GM12878 (cell line): ENCODE data around the gene SCRN1.

ENCODE experiments used
- ATF7 ChIP-seq: fragments of 450-650 bp; IDR thresholded peaks from 2 replicates; pipeline ENCODE4 v1.6.1; 2016; ENCODE audit warnings: low read depth, mild to moderate bottlenecking
- BCL3 ChIP-seq: IDR thresholded peaks from 2 replicates; pipeline ENCODE4 v1.6.1; 2011; ENCODE audit warnings: borderline replicate concordance, low read depth, mild to moderate bottlenecking, moderate library complexity, low read length; ENCODE audit not compliant: insufficient read depth, poor library complexity, severe bottlenecking
- BHLHE40 ChIP-seq, 2 experiments: fragments of 450-650 bp in 1 of 2; IDR thresholded peaks; 2 replicates each; pipeline ENCODE4 v1.6.1; 2011 to 2017; ENCODE audit warnings: low read depth in 2 of 2, borderline replicate concordance in 1 of 2, improper control_type of control experiment in 1 of 2, low read length in 1 of 2, mild to moderate bottlenecking in 1 of 2
- CREM ChIP-seq: IDR thresholded peaks from 2 replicates; pipeline ENCODE4 v1.6.1; 2014; ENCODE audit warnings: antibody characterized with exemption, low read depth
- CTCF ChIP-seq, 3 experiments: IDR thresholded peaks in 2 of 3; conservative IDR thresholded peaks in 1 of 3; 2 replicates each; pipeline ENCODE4 v1.5.1; 2011; ENCODE audit warnings: low read depth in 3 of 3, low read length in 3 of 3, mild to moderate bottlenecking in 3 of 3, control low read depth in 2 of 3, moderate library complexity in 2 of 3, inconsistent platforms in 1 of 3, mixed read lengths in 1 of 3; ENCODE audit not compliant: control insufficient read depth in 2 of 3, insufficient read depth in 1 of 3; ENCODE audit errors: extremely low read depth in 1 of 3
- EGR1 ChIP-seq, 2 experiments: IDR thresholded peaks; 1 replicate in 1 of 2; 2 replicates in 1 of 2; pipeline ENCODE4 v1.6.1; 2011 to 2012; ENCODE audit warnings: low read depth in 2 of 2, low read length in 2 of 2, borderline replicate concordance in 1 of 2, mild to moderate bottlenecking in 1 of 2, moderate library complexity in 1 of 2
- ELK1 ChIP-seq: IDR thresholded peaks from 2 replicates; pipeline ENCODE4 v1.6.1; 2012; ENCODE audit warnings: low read depth, low read length, improper control_type of control experiment
- GABPA ChIP-seq: IDR thresholded peaks from 2 replicates; pipeline ENCODE4 v1.6.1; 2014; ENCODE audit warnings: antibody characterized with exemption, low read depth, mild to moderate bottlenecking, inconsistent platforms
- MAX ChIP-seq: IDR thresholded peaks from 2 replicates; pipeline ENCODE4 v1.6.1; 2012; ENCODE audit warnings: low read depth, low read length, improper control_type of control experiment
- NBN ChIP-seq: fragments of 450-650 bp; IDR thresholded peaks from 2 replicates; pipeline ENCODE4 v1.6.1; 2016
- POLR2A ChIP-seq: IDR thresholded peaks from 2 replicates; pipeline ENCODE4 v1.6.1; 2011; ENCODE audit warnings: low read depth, mild to moderate bottlenecking, low read length
- SP1 ChIP-seq: IDR thresholded peaks from one replicate; pipeline ENCODE4 v1.6.1; 2011; ENCODE audit warnings: low read depth, low read length
- TAF1 ChIP-seq: IDR thresholded peaks from 2 replicates; pipeline ENCODE4 v1.6.1; 2011; ENCODE audit warnings: mild to moderate bottlenecking, low read depth, low read length, borderline replicate concordance
- ZBTB33 ChIP-seq: fragments of 450-650 bp; IDR thresholded peaks from 2 replicates; pipeline ENCODE4 v1.6.1; 2017; ENCODE audit warnings: mild to moderate bottlenecking

- TF ChIP-seq ELK1 (no peak), TAF1 (no peak), GABPA (no peak), CTCF (IDR thresholded peaks at IDR 0.05 in 2 of 3, conservative IDR thresholded peaks at IDR 0.05 in 1 of 3; ENCODE audit: control insufficient read depth in 2 of 3, extremely low read depth in 1 of 3, insufficient read depth in 1 of 3, low read depth in 3 of 3, low read length in 3 of 3) (no peak), EGR1 (IDR thresholded peaks at IDR 0.05; ENCODE audit: borderline replicate concordance in 1 of 2, low read depth in 2 of 2, low read length in 2 of 2) (no peak), SP1 (no peak), BHLHE40 (IDR thresholded peaks at IDR 0.05; ENCODE audit: borderline replicate concordance in 1 of 2, low read depth in 2 of 2, low read length in 1 of 2) (no peak), ZBTB33 (no peak), BCL3 (no peak), ATF7 (no peak), POLR2A (no peak), NBN (no peak), MAX (no peak), CREM (no peak)
These were observed 12.4 kb upstream of the SCRN1 start for GRCh38 chr7:30001998-30002397.
